PFSK-1 (cell line): ENCODE results near the gene IQGAP3.

Experiments
- FOXP2 ChIP-seq: optimal IDR thresholded peaks from 2 replicates; pipeline ENCODE3; 2011; ENCODE audit warnings: borderline replicate concordance, control low read depth, inconsistent platforms; ENCODE audit not compliant: insufficient read depth; ENCODE audit errors: extremely low read length, extremely low read depth
- POLR2AphosphoS5 ChIP-seq: IDR thresholded peaks from 2 replicates; pipeline ENCODE4 v1.6.1; 2012; ENCODE audit warnings: low read depth, mild to moderate bottlenecking, control low read depth, low read length, moderate library complexity
- REST ChIP-seq, 2 experiments: IDR thresholded peaks; 2 replicates each; pipeline versions ENCODE4 v1.6.1 to v1.8.0; 2011 to 2012; ENCODE audit warnings: low read depth in 2 of 2, low read length in 2 of 2, control low read depth in 1 of 2, inconsistent platforms in 1 of 2, mild to moderate bottlenecking in 1 of 2, moderate library complexity in 1 of 2; ENCODE audit not compliant: insufficient read depth in 1 of 2
- TAF1 ChIP-seq: IDR thresholded peaks from 2 replicates; pipeline ENCODE4 v1.6.1; 2012; ENCODE audit warnings: low read length, control low read depth, borderline replicate concordance; ENCODE audit not compliant: insufficient read depth

- no peak for TF ChIP-seq POLR2AphosphoS5
- TF ChIP-seq TAF1: no peak
- no peak for TF ChIP-seq REST (IDR thresholded peaks at IDR 0.05; ENCODE audit: insufficient read depth in 1 of 2, low read depth in 2 of 2, low read length in 2 of 2)
- no peak for TF ChIP-seq FOXP2
Measured at GRCh38 chr1:156608036-156608674, 35.8 kb upstream of the IQGAP3 start.
